Measurements from ENCODE around the gene DLG2.
"Not testable (repeated sequence)": the region's sequence is repeated elsewhere in the genome, so short reads cannot be mapped to it uniquely, and the experiment has no call there.

DLG2 gene

DNA sequence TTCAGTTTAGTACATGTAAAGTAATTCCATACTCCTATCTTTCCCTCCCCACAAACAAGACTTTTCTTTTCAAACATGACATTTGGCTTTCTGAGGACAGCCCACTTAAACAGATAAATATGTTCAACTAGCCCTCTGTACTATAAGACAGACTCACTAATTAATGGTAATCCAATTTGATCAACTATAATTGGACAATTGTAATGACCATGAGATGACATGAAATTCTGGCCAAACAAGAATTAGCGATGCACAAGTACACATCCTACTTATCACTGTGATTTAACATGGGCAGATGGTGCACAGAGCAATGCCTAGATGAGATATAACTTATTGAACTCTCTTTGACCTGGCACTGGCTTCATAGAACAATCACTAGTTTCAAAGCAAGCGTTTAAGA is 1307.3 kb downstream of the DLG2 start:
- TF ChIP-seq, protein P1, sequence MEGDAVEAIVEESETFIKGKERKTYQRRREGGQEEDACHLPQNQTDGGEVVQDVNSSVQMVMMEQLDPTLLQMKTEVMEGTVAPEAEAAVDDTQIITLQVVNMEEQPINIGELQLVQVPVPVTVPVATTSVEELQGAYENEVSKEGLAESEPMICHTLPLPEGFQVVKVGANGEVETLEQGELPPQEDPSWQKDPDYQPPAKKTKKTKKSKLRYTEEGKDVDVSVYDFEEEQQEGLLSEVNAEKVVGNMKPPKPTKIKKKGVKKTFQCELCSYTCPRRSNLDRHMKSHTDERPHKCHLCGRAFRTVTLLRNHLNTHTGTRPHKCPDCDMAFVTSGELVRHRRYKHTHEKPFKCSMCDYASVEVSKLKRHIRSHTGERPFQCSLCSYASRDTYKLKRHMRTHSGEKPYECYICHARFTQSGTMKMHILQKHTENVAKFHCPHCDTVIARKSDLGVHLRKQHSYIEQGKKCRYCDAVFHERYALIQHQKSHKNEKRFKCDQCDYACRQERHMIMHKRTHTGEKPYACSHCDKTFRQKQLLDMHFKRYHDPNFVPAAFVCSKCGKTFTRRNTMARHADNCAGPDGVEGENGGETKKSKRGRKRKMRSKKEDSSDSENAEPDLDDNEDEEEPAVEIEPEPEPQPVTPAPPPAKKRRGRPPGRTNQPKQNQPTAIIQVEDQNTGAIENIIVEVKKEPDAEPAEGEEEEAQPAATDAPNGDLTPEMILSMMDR (IDR thresholded peaks at IDR 0.05; ENCODE audit: low read depth, low read length) = no peak
- no peak for DNase-seq

DNA sequence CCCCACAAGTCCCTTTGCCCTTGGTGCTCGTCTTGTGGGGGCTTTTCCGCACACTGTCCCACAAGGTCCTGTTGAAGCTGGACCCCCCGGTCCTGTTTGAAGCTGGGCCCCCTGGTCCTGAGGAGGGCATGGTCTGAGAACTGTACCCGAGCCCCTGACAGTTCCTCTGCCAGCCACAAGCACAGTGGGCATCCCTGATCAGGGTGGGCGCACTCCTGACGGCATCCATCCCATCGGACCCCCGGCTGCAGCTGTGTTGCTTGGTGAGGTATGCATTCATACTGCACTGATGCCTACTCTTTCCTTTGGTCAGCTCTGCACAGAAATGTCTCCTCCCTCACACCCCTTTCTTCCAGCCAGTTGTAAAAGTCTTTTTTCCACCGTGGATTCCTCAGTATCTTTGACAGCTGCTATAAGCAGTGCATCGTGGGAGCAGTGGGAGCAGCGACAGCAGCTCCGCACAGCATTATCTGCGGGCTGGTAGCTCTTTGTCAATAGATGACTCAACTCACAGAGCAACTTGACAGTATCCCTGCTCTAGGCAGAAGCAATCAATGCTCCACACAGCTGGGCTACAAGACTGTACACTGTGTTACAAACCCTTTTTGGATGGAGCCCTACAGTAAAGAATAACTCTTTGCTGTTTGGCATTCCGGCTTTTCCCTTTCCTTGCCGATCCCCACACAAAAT is 1310.1 kb downstream of the DLG2 start:
- TF ChIP-seq, protein P1 (IDR thresholded peaks at IDR 0.05; ENCODE audit: low read depth, low read length) = no peak
- DNase-seq = no peak
- Histone ChIP-seq H3K27me3 (ENCODE audit: insufficient read depth, low read depth, severe bottlenecking) (no peaks in the 10 kb centered on the region), H3K36me3 (no peaks in the 10 kb centered on the region), H3K9me3 (ENCODE audit: severe bottlenecking) (no peaks in the 10 kb centered on the region), H3K27ac (no peak overlapping the region), H3K4me3 (ENCODE audit: low read depth, low read length) (no peak overlapping the region)

More for the DNA sequence above, 1307.3 kb downstream of the DLG2 start:
- no peaks in the 10 kb centered on the region for H3K27me3 ChIP-seq (ENCODE audit: insufficient read depth, low read depth, severe bottlenecking)
- H3K36me3 ChIP-seq = no peaks in the 10 kb centered on the region
- H3K27ac ChIP-seq = no peak overlapping the region
- H3K4me3 ChIP-seq (ENCODE audit: low read depth, low read length) = no peak overlapping the region
- no peaks in the 10 kb centered on the region for H3K9me3 ChIP-seq (ENCODE audit: severe bottlenecking)

DNA sequence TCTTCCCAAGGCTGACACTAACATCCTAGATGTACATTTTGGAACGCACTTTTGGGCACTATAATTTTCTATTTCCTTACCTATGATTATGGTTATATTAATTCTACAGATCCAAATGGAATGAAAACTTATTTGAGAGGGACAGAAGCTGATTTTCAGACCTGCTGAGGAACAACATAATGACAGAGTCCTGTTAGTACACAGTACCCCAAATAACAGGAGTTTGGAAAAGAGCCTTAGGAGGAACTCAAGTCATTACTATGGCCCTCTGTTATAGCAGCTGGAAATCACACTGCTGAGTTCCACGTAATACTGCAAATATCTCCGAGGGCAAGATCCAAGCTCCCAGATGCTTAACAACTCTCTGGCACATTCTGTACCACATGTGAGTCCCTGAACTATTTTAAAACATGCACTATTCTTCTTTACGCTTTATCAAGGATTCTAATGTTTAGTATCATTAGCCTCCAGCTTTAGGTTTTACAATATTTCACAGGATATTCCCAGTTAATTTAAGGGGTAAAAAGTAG is 1313.2 kb downstream of the DLG2 start:
- Histone ChIP-seq H3K36me3 (no peaks in the 10 kb centered on the region), H3K27me3 (ENCODE audit: insufficient read depth, low read depth, severe bottlenecking) (no peaks in the 10 kb centered on the region), H3K27ac (no peak overlapping the region), H3K9me3 (ENCODE audit: severe bottlenecking) (no peaks in the 10 kb centered on the region), H3K4me3 (ENCODE audit: low read depth, low read length) (no peak overlapping the region)
- DNase-seq = no peak
- TF ChIP-seq, protein P1 (IDR thresholded peaks at IDR 0.05; ENCODE audit: low read depth, low read length) = no peak

DNA sequence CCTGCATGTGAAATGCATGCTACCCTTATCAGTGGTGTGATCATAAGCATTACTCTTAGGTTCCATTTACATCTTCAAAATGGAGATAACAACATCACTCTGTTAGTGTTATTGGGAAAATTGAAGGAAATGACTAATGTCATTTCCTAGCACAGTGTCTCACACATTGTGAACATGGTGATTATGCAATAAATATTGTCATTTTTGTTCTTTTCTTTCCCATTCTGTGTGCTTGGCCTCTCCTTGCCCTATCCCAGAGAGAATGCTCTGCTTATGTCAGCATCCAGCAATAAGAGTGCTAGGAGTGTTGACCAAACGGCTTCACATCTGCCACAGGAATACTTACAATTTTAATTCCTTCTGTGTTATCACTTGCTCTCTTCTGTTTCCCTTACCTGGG is 1316.9 kb downstream of the DLG2 start:
- TF ChIP-seq, protein P1 (IDR thresholded peaks at IDR 0.05; ENCODE audit: low read depth, low read length) = no peak
- DNase-seq = no peak

DNA sequence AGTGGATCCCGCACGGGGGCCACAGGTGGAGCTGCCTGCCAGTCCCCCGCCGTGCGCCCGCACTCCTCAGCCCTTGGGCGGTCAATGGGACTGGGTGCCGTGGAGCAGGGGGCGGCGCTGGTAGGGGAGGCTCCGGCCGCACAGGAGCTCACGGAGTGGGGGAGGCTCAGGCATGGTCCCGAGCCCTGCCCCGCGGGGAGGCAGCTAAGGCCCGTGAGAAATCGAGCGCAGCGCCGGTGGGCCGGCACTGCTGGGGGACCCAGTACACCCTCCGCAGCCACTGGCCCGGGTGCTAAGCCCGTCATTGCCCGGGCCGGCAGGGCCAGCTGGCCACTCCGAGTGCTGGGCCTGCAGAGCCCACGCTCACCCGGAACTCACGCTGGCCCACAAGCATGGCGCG is 1318.7 kb downstream of the DLG2 start:
- not testable (repeated sequence) for H3K9me3 ChIP-seq (ENCODE audit: severe bottlenecking); DNase-seq; H3K27ac ChIP-seq; H3K27me3 ChIP-seq (ENCODE audit: insufficient read depth, low read depth, severe bottlenecking); H3K36me3 ChIP-seq; H3K4me3 ChIP-seq (ENCODE audit: low read depth, low read length)

More for the DNA sequence above, 1316.9 kb downstream of the DLG2 start:
- no peak overlapping the region for H3K4me3 ChIP-seq (ENCODE audit: low read depth, low read length)
- no peak overlapping the region for H3K27ac ChIP-seq
- no peaks in the 10 kb centered on the region for H3K9me3 ChIP-seq (ENCODE audit: severe bottlenecking)
- no peaks in the 10 kb centered on the region for H3K36me3 ChIP-seq
- no peaks in the 10 kb centered on the region for H3K27me3 ChIP-seq (ENCODE audit: insufficient read depth, low read depth, severe bottlenecking)

DNA sequence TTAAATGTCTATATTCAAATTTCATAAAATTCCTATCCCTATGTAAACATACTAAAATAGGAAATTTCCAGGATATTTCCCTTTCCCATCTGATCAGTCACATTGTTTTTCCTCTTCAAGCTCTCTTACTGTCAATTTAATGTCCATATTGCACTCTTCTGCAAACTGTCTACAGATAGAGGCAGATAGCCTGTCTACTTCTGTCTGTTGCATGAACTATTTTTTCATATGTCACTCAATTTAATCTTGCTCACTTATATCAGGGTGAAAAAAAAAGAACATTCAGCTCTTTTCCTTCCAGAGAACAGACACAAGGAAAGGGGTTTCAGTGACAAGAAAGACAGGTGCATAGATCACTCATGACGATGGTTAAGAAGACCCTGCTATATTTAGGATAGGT is 1327.1 kb downstream of the DLG2 start:
- Histone ChIP-seq H3K9me3 (ENCODE audit: severe bottlenecking) (no peaks in the 10 kb centered on the region), H3K27ac (no peak overlapping the region), H3K4me3 (ENCODE audit: low read depth, low read length) (no peak overlapping the region), H3K36me3 (no peaks in the 10 kb centered on the region), H3K27me3 (ENCODE audit: insufficient read depth, low read depth, severe bottlenecking) (no peaks in the 10 kb centered on the region)
- TF ChIP-seq, protein P1 (IDR thresholded peaks at IDR 0.05; ENCODE audit: low read depth, low read length) = no peak
- DNase-seq = no peak

Data from WERI-Rb-1 (cell line).